Stimulated activated CD4-positive, alpha-beta T cell treated with anti-CD3 and anti-CD28 coated beads, Interleukin-4, amount 100 ng/mL, for 48 hours (primary cell): ENCODE results near the gene TGM4.
"Not testable (repeated sequence)": the region's sequence is repeated elsewhere in the genome, so short reads cannot be mapped to it uniquely, and the experiment has no call there.

Source experiments
- DNase-seq, 2 donors: peaks; one replicate each; pipeline ENCODE4 v3.0.0-alpha.2; 2020; ENCODE audit warnings: low read depth in 2 of 2

Gene TGM4

DNA sequence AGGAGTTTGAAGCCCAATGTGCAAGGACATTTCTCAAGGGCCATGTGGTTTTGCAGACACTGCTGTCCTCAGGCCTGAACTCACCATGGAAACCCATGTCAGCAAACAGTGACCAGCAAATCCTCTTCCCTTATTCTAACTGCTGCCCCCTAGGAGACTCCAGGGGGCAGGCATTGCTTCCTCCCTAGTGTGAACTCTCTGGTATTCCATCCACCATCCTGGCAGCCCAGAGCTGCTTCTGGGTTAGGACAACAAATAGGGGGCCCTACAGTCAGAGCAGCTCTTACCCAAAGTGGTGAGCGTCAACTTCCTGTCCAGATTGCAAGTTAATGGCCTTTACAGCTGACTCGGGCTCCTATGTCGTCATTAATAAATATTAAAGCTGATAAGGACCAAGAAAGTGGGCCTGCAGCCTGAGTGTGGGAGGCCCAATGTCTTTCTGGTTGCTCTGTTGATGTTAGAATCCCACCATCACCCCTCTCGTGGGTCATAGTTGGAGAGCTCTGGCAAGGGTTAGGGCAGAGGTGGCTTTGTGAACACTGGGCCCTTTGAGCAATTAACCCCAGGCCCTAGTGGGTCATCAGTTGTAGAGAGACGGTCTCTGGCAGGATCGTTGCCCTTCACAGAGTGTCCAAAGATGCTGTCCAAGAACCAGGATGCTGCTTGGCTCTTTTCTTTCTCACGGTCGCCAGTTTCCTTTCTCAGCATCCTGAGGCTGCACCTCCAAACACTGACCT is 41.5 kb downstream of the TGM4 start:
- DNase-seq: no peak

DNA sequence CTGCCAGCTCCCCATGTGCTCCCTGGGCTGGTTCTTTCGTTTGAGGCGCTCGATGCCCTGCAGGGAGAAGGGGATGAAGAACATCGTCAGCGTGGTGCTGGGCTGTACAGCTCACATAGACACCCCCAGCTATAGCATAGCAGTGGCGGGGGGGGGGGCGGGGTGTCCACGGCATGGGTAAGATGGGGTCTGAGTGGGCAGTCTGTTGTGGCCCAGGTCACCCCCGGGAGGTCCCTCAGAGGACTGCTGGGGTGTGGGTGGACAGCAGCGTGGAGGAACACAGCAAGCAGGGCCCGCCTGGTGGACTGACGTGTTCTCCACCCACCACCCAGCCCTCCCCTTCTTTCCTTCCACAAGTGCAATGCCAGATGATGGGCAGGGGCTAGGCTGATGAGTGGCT is 43.7 kb downstream of the TGM4 start:
- no peak for DNase-seq

DNA sequence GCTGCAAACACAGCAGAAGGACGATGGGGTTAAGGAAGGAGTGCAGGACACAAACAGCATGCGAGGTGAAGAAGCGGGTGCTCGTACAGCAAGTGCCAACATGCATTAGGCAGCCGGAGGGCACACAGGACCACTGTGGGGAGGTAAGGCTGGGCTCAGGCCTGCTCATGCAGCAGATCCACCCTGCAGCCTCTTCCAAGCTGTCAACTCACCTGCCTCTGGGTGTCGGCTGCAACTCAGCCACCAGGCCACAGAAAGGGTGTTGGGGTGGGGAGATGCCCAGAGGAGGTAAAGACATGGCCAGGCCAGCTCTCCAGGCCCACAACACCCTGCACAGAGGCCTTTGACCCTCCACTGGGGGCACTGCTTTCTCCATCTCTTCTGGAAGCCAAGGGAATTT is 44.2 kb downstream of the TGM4 start:
- no peak for DNase-seq

DNA sequence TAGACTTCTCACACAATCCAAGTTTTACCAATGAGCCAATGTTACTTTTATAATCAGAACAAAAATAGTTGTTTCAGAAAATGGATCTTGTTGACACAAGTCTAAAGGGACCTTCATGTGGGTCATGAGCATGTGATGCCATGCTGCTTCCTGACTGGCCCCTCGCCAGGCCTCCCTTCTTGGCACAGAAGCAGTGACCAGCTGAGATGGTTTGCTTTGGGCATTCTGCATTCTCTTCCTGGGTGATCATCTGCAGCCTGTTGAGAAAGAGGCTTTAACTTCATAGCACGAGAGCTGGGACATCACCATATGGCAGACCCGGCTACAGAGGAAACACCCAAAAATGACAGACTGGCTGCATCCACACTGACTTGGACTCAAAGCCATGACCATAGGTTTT is 45.7 kb downstream of the TGM4 start:
- no peak for DNase-seq

DNA sequence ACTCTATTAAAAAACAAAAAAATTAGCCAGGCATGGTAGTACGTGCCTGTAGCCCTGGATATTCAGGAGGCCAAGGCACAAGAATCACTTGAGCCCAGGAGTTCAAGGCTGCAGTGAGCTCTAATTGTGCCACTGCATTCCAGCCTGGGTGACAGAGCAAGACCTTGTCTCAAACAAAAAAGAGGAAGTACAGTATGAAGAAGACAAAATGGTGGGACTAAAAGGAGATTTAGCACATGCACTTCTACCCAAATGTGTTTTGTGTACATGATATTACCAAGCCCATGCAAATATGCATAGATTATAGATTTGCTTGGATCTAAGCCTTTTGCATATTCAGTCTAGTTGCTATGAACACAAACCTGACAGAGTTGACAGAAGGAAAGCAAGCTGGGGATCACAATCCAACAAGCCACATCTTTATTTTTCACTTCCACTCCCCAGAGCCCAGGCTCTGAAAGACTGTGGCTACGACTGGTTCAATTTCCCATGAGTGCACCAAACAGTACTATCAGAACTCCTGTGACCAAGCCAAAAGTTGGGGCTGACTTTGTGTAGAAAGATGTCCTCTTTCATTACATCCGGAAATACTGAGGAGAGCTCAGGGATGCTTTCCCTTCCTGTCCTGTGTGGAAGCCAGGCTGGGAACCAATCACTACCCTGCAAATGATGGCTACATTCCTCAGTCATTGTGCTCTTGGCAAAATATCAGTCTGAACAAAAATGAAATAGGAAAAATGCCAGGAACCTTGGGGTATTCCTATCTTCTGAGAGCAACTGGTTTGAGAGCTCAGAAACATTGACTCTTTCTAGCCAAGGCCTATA is 49.4 kb downstream of the TGM4 start:
- no peak for DNase-seq

DNA sequence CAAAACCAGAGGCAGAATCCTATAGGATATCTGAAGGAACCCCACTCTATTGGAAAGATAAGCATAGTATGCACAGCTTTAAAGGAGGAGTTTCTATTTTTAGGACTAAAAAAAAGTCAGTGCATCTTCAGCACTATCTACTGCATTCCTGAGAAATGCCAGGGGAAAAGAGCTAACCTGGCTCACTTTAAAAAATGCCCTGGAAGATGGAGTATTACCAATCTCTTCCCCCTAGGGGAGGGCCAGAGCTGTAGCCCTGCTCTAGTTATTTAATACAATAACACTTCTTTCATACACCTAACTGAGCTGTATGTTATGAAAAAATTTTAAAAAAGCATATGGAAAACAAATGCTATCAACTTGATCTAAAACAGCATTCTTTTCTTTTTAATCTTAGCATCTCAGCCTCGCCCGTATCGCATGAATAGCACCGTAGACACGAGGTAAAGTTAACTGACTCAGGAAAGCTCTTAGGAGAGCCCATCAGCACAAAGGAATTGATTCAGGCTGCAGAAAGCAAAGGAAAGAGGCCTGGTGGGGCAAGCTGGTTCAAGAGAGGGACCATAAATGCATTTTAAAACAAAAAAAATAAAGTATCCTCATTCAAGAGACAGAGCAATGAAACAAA is 50.2 kb downstream of the TGM4 start:
- DNase-seq: no peak

DNA sequence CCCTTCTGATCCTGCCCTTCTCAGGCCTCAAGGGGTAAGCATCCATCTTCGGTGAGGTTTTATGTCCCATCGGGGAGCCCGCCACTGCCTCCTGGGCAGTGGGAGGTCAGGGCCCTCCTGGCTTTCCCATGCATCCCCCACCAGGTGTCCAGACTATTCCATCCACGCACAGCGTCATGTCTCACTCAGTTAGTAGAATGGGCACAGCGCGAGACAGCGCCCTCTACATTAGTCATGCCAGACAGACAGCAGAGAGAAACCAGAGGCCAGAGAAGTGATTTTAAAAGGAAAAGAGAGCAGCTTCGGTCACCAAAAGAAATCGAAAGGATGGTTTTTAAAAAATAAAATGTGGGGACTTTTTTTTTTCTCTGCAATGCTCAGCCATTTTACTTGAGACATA is 51.8 kb downstream of the TGM4 start:
- no peak for DNase-seq

DNA sequence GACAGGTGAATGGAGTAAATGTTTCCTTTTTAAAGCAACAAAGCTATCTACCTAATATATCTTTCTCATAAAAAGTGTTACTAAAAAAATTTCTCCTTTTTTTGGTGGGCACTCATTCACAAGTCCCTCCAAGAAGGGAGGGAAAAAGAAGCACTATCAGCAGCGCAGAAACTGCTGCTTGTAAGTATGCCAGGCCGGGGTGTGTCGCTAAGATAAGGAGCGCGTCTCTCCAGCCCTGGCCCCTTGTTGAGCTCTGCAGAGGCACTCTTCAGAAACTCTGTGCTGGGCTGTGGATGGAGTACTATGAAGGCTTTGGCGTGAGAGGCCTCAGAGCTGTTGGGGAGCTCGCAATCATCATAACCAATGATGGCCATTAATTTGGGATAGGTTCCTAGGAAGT is 52.5 kb downstream of the TGM4 start:
- no peak for DNase-seq

DNA sequence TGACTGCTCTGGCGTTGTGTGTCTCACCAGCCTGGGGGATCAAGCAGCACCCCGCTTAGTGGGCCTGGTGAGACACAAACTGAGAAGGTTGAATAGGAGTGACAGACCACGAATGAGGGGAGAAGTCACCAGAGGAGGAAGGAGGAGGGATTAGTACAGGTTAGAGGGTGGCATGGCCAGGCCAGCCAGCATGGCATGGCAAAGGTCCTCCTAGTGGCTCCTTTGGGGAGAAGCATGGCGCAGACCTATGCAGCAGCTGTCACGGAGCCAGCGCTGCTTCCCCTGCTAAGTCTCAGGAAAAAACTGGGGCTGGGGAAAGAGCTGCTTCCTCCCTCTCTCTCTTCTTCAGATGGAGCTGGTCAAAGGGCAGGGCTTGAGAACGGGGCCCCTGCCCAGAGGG is 53.0 kb downstream of the TGM4 start:
- no peak for DNase-seq

DNA sequence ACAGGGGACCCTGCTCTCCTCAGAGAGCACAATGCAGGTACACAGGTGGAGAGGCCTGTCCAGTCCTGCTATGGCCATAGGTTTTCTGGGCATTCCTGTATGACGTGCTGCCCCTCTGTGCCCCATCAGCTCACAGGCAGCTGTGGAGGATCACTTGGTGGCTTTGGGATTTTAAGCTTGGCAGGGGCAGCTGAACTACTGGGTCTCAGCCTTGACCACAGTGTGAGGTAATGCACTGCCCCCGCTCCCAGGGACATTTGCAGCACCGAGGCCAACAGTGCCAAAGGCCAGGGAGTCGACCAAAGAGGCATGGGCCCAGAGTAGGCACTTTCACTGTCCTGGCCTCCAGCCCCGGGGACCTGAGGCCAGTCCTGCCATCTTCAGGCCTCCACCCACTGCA is 55.4 kb downstream of the TGM4 start:
- no peak for DNase-seq

DNA sequence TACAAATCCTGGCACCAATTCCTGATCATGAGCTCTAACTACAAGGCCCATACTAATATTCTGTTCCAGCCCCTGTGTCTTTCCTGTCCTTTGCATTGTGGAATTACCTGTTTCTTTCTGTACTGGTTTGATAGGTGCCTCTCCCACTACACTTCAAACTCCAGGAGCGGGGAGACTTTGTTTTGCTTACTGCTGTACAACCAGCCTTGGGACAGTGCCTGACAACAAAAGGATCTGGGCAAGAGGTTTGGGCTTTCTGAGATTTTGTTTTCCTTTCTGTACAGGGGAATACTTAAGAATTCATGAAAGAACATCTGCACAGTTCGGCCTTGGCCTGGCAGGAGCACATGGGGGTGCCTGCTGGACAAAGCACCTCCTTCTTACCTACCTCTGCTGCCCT is 56.5 kb downstream of the TGM4 start:
- no peak for DNase-seq

DNA sequence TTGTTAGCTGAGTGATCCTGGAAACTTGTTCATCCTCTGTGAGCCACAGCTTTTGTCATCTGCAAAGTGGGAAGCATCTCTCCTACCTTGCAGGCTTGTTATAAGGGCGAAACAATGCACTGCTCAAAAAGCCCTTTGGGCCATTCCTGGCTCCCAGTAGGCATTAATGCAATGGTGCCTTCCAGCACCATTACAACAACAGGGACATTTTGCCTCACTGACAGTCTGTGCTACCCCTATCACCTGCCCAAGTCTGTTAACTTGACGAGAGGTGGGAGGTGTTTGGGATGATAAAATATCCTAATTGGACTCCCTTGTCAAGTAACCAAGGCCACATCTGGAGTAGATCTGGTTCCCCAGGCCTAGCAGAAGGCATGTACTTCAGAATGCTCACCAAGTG is 57.4 kb downstream of the TGM4 start:
- no peak for DNase-seq

DNA sequence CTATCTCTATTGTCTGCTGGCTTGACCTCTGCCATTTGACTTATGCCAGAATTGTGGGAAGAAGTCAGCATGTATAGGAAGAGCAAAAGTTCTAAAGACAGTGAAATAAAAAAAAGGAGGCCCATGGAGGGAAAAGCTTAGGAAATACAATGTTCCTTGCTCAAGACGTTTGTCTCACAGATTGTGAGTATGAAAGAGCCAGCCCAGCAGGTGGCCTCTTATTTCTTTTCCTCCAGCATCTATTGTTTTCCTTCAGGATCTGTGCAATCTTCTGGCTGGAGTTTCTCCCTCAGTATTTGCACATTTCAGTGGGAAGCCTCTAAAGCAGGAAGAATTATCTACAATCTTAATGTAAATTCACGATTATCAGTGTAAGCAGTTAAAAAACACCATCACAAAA is 57.9 kb downstream of the TGM4 start:
- DNase-seq: no peak

DNA sequence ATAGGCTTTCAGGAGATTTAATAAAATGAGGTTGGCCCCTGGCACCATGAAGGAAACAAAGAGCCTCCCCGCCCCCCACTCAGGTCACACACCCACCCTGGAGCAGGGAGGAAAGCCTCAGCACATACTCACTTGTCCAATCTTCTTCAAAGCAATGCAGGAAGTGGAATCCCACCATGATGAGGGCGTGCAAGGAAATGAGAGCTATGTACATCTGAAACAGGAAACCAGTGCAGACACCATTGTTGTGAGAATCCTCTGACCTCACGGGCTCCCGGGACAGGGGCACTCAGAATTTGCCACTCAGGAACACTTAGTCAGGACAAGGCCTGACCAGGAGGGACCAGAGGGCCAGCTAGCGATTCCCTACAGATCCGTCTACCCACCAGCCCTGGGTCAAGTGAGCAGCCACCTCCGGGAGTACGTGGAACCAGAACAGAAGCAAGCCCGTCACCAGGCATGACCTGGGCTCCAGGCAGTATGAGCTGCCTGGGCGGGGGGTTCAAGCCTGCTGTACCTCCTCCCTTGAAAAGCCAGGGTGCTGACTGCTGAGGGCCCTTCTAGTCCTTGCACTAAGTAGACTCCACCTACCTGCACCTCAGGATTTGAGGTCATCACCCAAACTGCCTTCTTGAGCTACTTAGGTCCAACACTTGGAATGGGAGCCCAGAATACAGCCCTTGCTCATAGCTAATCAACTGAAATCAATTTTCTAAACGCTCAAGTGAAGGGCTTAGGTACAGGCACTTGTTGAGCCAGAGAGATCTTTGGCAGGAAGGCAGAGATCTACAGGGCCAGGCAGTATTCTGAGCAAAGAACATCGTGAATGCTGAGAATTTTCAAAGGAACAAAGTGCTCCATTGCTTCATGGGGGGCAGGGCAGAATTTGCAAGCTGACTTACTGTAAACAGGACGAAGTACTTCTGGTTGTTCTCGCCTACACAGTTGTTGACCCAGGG is 58.9 kb downstream of the TGM4 start:
- no peak for DNase-seq

DNA sequence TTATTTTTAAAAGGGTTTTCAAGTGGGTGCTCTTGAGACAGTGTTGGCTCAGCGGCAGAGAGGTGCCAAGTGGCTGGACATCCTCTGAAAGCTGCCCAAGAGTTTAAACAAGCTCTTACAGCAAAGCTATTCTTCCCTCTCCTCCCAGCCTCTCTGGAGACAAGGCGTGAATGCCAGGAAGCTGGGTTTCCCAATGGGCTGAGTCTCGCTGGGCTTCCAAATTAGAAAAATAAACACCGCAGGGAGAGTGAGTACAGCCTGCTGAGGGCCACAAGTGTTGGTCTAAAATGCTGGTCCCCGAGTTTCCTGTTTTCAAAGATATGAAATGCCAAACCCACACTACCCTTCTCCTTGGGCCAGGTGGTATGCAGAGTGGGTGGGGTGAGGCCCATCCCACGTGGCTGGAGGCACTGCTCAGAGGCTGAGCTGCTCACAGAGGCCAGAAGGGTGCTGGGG is 65.2 kb downstream of the TGM4 start:
- no peak for DNase-seq

DNA sequence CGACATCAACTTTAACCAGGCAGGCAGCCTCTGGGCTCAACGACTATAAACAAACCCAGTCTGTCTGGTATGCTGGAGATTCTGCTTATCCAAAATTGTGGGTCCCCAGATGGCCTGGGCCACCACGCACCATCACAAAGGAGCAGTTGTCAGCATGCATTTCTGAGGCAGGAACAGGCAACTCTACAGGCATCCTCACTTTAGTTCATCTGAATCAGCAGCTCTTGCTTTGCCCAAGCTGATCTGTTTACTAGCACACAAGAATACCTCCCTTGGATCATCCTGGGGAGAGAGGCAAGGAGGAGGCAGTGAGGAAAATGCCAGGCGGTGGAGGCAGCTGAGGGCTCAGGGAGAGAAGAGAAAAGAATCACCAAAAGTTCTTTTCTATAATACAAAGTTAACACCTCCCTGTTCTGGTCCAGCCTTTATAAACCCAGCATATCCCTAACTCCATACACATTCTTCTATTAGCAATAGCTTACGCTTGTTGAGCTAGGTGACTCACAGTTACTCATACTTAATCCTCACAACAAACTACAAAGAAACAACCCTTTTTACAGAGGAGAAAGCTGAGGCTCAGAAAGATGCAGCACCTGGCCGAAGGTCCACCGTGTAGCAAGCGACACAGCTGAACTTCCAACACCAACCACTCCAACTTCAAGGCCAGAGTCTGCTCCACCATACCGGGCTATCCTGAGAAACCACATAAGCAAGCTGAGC is 68.0 kb downstream of the TGM4 start:
- DNase-seq: no peak

DNA sequence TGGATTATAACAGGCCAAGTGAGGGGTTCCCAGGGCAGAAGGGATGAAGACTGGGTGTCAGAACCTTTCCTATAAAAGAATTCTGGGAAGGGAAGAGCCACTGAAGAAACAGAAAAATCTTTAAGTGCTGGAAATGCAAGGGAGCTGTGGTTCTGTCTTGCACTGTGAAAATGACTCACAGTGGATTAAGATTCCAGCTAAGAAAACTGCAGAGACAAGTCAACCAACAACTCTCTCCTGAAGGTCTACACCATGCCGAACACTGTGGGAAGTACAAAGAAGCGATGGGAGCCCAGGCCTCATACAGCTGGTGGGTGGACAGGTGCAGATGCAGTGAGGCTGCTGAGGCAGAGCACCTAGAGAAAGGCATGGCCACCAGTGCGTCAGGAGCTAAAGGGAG is 73.8 kb downstream of the TGM4 start:
- no peak for DNase-seq

DNA sequence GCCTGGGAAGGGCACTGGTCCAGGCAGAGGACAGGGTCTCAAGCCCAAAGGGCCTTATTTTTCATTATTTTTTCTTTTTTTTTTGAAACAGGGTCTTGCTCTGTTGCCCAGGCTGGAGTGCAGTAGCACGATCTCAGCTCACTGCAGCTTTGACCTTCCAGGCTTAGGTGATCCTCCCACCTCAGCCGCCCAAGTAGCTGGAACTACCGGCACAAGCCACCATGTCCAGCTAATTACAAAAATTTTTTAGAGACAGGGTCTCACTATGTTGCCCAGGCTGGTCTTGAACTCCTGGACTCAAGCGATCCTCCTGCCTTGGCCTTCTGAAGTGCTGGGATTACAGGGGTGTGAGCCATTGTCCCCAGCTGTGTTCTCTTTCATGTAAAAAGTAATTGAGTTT is 75.4 kb downstream of the TGM4 start:
- not testable (repeated sequence) for DNase-seq

DNA sequence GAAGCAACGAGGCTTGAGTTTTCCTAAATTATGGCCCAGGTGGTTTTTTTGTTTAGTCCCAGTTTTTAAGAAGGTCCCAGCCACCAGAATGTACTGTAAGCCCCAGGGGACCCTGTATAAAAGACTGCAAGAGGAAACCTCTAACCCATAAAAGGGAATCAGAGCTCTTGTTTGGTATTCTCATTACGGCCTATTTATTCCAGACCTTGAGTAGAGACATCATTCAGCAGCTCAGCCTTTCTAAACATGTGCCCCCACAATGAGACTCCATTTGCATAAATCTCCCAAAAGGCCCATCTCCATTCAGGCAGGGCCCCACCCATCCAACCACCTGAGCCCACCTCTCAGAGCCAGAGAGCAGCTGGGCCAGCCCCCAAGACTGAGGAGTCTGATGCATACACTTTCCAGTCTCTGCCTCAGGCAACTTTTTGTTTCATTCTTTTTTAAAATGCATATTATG is 75.9 kb downstream of the TGM4 start:
- no peak for DNase-seq

DNA sequence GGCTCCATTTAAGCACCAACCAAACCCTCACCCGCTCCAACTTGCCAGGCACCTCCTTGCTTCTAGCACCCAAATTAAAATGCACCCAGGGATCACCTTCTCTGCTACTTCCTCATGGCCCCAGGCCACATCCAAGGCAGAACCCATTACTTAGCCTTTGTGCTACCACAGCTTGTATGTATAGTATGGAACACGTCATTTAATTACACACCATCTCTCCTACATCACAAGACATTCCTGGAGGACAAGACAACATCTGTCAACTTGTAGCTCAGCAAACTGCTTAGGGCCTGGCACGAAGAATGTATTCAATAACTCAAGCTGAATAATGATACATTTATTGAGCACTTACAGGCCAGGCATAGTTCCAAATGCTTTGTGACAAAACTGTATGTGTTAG is 78.3 kb downstream of the TGM4 start:
- DNase-seq: no peak

DNA sequence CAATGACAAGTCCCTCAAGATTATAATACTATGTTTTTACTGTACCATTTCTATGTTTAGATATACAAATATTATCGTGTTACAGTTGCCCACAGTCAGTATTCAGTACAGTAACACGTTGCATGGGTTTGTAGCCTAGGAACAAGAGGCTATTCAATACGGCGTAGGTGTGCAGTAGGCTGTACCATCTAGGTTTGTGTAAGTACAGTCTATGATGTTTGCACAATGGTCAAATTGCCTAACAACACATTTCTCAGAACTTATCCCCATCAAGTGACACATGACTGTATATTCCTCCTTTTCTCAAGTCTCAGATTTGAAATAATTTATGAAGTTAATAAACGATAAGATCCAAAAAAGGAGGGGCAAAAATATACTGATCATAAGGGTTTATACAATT is 79.9 kb downstream of the TGM4 start:
- no peak for DNase-seq
